Activated CD4-positive, alpha-beta T cell treated with anti-CD3 and anti-CD28 coated beads, Interleukin-2, amount 10 ng/mL, durations not matched to agents 24 days and 14 days (primary cell): ENCODE measurements around the gene TLL1. TPM values are rescaled to one million over a fixed set of nuclear protein-coding genes. Genes with fewer than 3 reads are reported as not detected.

ENCODE experiments used
- DNase-seq: peaks from one replicate; pipeline ENCODE4 v3.0.0; 2022
- H3K27ac Mint-ChIP-seq: one replicate; pipeline ENCODE4 v1.8.0; 2022; ENCODE audit warnings: mild to moderate bottlenecking, mixed read lengths
- H3K27me3 Mint-ChIP-seq: one replicate; pipeline ENCODE4 v1.8.0; 2022; ENCODE audit warnings: mixed read lengths
- H3K36me3 Mint-ChIP-seq: one replicate; pipeline ENCODE4 v1.8.0; 2022; ENCODE audit warnings: low read depth, mild to moderate bottlenecking, mixed read lengths
- H3K4me1 Mint-ChIP-seq: one replicate; pipeline ENCODE4 v1.8.0; 2021; ENCODE audit warnings: mixed read lengths
- H3K4me3 Mint-ChIP-seq: one replicate; pipeline ENCODE4 v1.8.0; 2022; ENCODE audit warnings: mild to moderate bottlenecking, moderate library complexity, mixed read lengths
- H3K9me3 Mint-ChIP-seq: one replicate; pipeline ENCODE4 v1.8.0; 2021; ENCODE audit warnings: mixed read lengths
- intact Hi-C: fragments of 100-400 bp; cut with micrococcal nuclease; formaldehyde crosslinking; loops from one replicate; pipeline ENCODE4 v1.15.1; 2023
- total RNA-seq: library from RNA; stranded (reverse); gene quantifications from 2 replicates; pipeline ENCODE4 v1.2.3, GENCODE V29; 2022

TLL1 gene
- total RNA-seq: not detected in 2 replicates

GRCh38 chr4:165872461-165873297, at the start of gene TLL1:
Gene TLL1 (plus strand): TSS chr4:165873237. CDS start chr4:165873905, 668 bp downstream.
- intact Hi-C loops: no loop called here
- Mint-ChIP-seq H3K4me1 (peaks cover 3% of the 10 kb centered on the region), H3K4me3 (peak within 1 kb of the TSS; percentile 43), H3K9me3 (no peaks in the 10 kb centered on the region), H3K27ac (no peak within 1 kb of the TSS), H3K27me3 (peaks cover 58% of the 10 kb centered on the region), H3K36me3 (no peaks in the 10 kb centered on the region)
- DNase-seq: no peak

GRCh38 chr4:165826166-165826565, 46.9 kb upstream of the TLL1 start:
- Mint-ChIP-seq H3K9me3 (no peaks in the 10 kb centered on the region), H3K27ac (no peak overlapping the region), H3K36me3 (no peaks in the 10 kb centered on the region), H3K27me3 (no peaks in the 10 kb centered on the region), H3K4me1 (no peaks in the 10 kb centered on the region), H3K4me3 (no peak overlapping the region)
- DNase-seq: no peak
- intact Hi-C loops: no loop called here

- no peak for DNase-seq
- H3K27ac Mint-ChIP-seq: no peak overlapping the region
- no peaks in the 10 kb centered on the region for H3K4me1 Mint-ChIP-seq
- intact Hi-C loops: no loop called here
- no peak overlapping the region for H3K4me3 Mint-ChIP-seq
- no peaks in the 10 kb centered on the region for H3K36me3 Mint-ChIP-seq
- no peaks in the 10 kb centered on the region for H3K27me3 Mint-ChIP-seq
- no peaks in the 10 kb centered on the region for H3K9me3 Mint-ChIP-seq
Observed at GRCh38 chr4:165827018-165827417, 46.0 kb upstream of the TLL1 start.

- no peak overlapping the region for H3K4me3 Mint-ChIP-seq
- intact Hi-C loops: no loop called here
- no peaks in the 10 kb centered on the region for H3K36me3 Mint-ChIP-seq
- no peak for DNase-seq
- H3K27ac Mint-ChIP-seq: no peak overlapping the region
- no peaks in the 10 kb centered on the region for H3K27me3 Mint-ChIP-seq
- no peaks in the 10 kb centered on the region for H3K9me3 Mint-ChIP-seq
- H3K4me1 Mint-ChIP-seq: no peaks in the 10 kb centered on the region
Observed at GRCh38 chr4:165828928-165829327, 44.1 kb upstream of the TLL1 start.

- Mint-ChIP-seq H3K9me3 (no peaks in the 10 kb centered on the region), H3K4me1 (no peaks in the 10 kb centered on the region), H3K27ac (no peak overlapping the region), H3K27me3 (no peaks in the 10 kb centered on the region), H3K36me3 (no peaks in the 10 kb centered on the region), H3K4me3 (no peak overlapping the region)
- no peak for DNase-seq
- intact Hi-C loops: no loop called here
Observed at GRCh38 chr4:165834116-165834515, 38.9 kb upstream of the TLL1 start.

- Mint-ChIP-seq H3K36me3 (no peaks in the 10 kb centered on the region), H3K27ac (no peak overlapping the region), H3K9me3 (no peaks in the 10 kb centered on the region), H3K4me1 (no peaks in the 10 kb centered on the region), H3K4me3 (no peak overlapping the region), H3K27me3 (no peaks in the 10 kb centered on the region)
- no peak for DNase-seq
- intact Hi-C loops: no loop called here
Observed at GRCh38 chr4:165838575-165838974, 34.5 kb upstream of the TLL1 start.

- H3K27ac Mint-ChIP-seq: no peak overlapping the region
- intact Hi-C loops: no loop called here
- no peaks in the 10 kb centered on the region for H3K27me3 Mint-ChIP-seq
- DNase-seq: no peak
- H3K4me3 Mint-ChIP-seq: no peak overlapping the region
- H3K9me3 Mint-ChIP-seq: no peaks in the 10 kb centered on the region
- no peaks in the 10 kb centered on the region for H3K36me3 Mint-ChIP-seq
- no peaks in the 10 kb centered on the region for H3K4me1 Mint-ChIP-seq
Observed at GRCh38 chr4:165839615-165840333, 33.3 kb upstream of the TLL1 start.

GRCh38 chr4:165842684-165843083, 30.4 kb upstream of the TLL1 start:
- DNase-seq: no peak
- H3K27me3 Mint-ChIP-seq: no peaks in the 10 kb centered on the region
- H3K9me3 Mint-ChIP-seq: no peaks in the 10 kb centered on the region
- H3K36me3 Mint-ChIP-seq: no peaks in the 10 kb centered on the region
- no peak overlapping the region for H3K27ac Mint-ChIP-seq
- H3K4me1 Mint-ChIP-seq: no peaks in the 10 kb centered on the region
- no peak overlapping the region for H3K4me3 Mint-ChIP-seq
- intact Hi-C loops: no loop called here

GRCh38 chr4:165844161-165844560, 28.9 kb upstream of the TLL1 start:
- no peak for DNase-seq
- no peak overlapping the region for H3K4me3 Mint-ChIP-seq
- intact Hi-C loops: no loop called here
- H3K4me1 Mint-ChIP-seq: no peaks in the 10 kb centered on the region
- no peak overlapping the region for H3K27ac Mint-ChIP-seq
- no peaks in the 10 kb centered on the region for H3K27me3 Mint-ChIP-seq
- no peaks in the 10 kb centered on the region for H3K9me3 Mint-ChIP-seq
- H3K36me3 Mint-ChIP-seq: no peaks in the 10 kb centered on the region

- no peaks in the 10 kb centered on the region for H3K36me3 Mint-ChIP-seq
- no peak overlapping the region for H3K27ac Mint-ChIP-seq
- intact Hi-C loops: no loop called here
- no peaks in the 10 kb centered on the region for H3K4me1 Mint-ChIP-seq
- no peaks in the 10 kb centered on the region for H3K27me3 Mint-ChIP-seq
- H3K4me3 Mint-ChIP-seq: no peak overlapping the region
- DNase-seq: no peak
- H3K9me3 Mint-ChIP-seq: no peaks in the 10 kb centered on the region
Observed at GRCh38 chr4:165851256-165851655, 21.8 kb upstream of the TLL1 start.

- H3K4me3 Mint-ChIP-seq: no peak overlapping the region
- H3K4me1 Mint-ChIP-seq: no peaks in the 10 kb centered on the region
- H3K27me3 Mint-ChIP-seq: no peaks in the 10 kb centered on the region
- H3K36me3 Mint-ChIP-seq: no peaks in the 10 kb centered on the region
- H3K9me3 Mint-ChIP-seq: no peaks in the 10 kb centered on the region
- no peak overlapping the region for H3K27ac Mint-ChIP-seq
- DNase-seq: no peak
- intact Hi-C loops: no loop called here
Observed at GRCh38 chr4:165855191-165855590, 17.8 kb upstream of the TLL1 start.

GRCh38 chr4:165861363-165861762, 11.7 kb upstream of the TLL1 start:
- Mint-ChIP-seq H3K4me3 (no peak overlapping the region), H3K27ac (no peak overlapping the region), H3K9me3 (no peaks in the 10 kb centered on the region), H3K27me3 (no peaks in the 10 kb centered on the region), H3K4me1 (no peaks in the 10 kb centered on the region), H3K36me3 (no peaks in the 10 kb centered on the region)
- DNase-seq: no peak
- intact Hi-C loops: no loop called here

- H3K36me3 Mint-ChIP-seq: no peaks in the 10 kb centered on the region
- intact Hi-C loops: no loop called here
- no peak overlapping the region for H3K27ac Mint-ChIP-seq
- DNase-seq: no peak
- no peaks in the 10 kb centered on the region for H3K4me1 Mint-ChIP-seq
- no peak overlapping the region for H3K4me3 Mint-ChIP-seq
- no peaks in the 10 kb centered on the region for H3K27me3 Mint-ChIP-seq
- no peaks in the 10 kb centered on the region for H3K9me3 Mint-ChIP-seq
Observed at GRCh38 chr4:165864271-165864670, 8.8 kb upstream of the TLL1 start.

GRCh38 chr4:165866019-165866650, 6.9 kb upstream of the TLL1 start:
- peaks cover 5% of the 10 kb centered on the region for H3K27me3 Mint-ChIP-seq
- H3K27ac Mint-ChIP-seq: no peak overlapping the region
- no peaks in the 10 kb centered on the region for H3K4me1 Mint-ChIP-seq
- no peaks in the 10 kb centered on the region for H3K36me3 Mint-ChIP-seq
- intact Hi-C loops: no loop called here
- no peak overlapping the region for H3K4me3 Mint-ChIP-seq
- no peaks in the 10 kb centered on the region for H3K9me3 Mint-ChIP-seq
- no peak for DNase-seq
